Ishikawa (cell line): ENCODE results near the gene UNC5B.

ENCODE experiments used
- CEBPB ChIP-seq: IDR thresholded peaks from 2 replicates; pipeline ENCODE4 v1.6.1; 2012
- CREB1 ChIP-seq: IDR thresholded peaks from 2 replicates; pipeline ENCODE4 v1.6.1; 2012; ENCODE audit warnings: low read depth
- EGR1 ChIP-seq: IDR thresholded peaks from 2 replicates; pipeline ENCODE4 v1.6.1; 2012
- EP300 ChIP-seq: IDR thresholded peaks from 2 replicates; pipeline ENCODE4 v1.6.1; 2012; ENCODE audit warnings: borderline replicate concordance
- FOXM1 ChIP-seq: IDR thresholded peaks from 2 replicates; pipeline ENCODE4 v1.6.1; 2012; ENCODE audit warnings: low read depth, borderline replicate concordance
- MAX ChIP-seq: IDR thresholded peaks from 2 replicates; pipeline ENCODE4 v1.6.1; 2012
- NFIC ChIP-seq: IDR thresholded peaks from 2 replicates; pipeline ENCODE4 v1.6.1; 2012
- RAD21 ChIP-seq: IDR thresholded peaks from 2 replicates; pipeline ENCODE4 v1.6.1; 2012; ENCODE audit warnings: low read depth
- REST ChIP-seq: IDR thresholded peaks from 2 replicates; pipeline ENCODE4 v1.6.1; 2012; ENCODE audit warnings: low read depth, mild to moderate bottlenecking
- TAF1 ChIP-seq: IDR thresholded peaks from 2 replicates; pipeline ENCODE4 v1.6.1; 2012; ENCODE audit warnings: low read depth, mild to moderate bottlenecking
- TCF12 ChIP-seq: IDR thresholded peaks from 2 replicates; pipeline ENCODE4 v1.6.1; 2012; ENCODE audit warnings: low read depth
- TEAD4 ChIP-seq: IDR thresholded peaks from 2 replicates; pipeline ENCODE4 v1.6.1; 2012
- USF1 ChIP-seq: IDR thresholded peaks from 2 replicates; pipeline ENCODE4 v1.6.1; 2012
- YY1 ChIP-seq: IDR thresholded peaks from 2 replicates; pipeline ENCODE4 v1.6.1; 2012; ENCODE audit warnings: low read depth
- ZBTB7A ChIP-seq: IDR thresholded peaks from 2 replicates; pipeline ENCODE4 v1.6.1; 2012; ENCODE audit warnings: low read depth

Gene UNC5B

GRCh38 chr10:71202314-71202713 lies 10.1 kb upstream of the UNC5B start:
- TF ChIP-seq NFIC: no peak
- no peak for TF ChIP-seq EGR1
- TF ChIP-seq USF1: no peak
- TF ChIP-seq EP300: no peak
- no peak for TF ChIP-seq RAD21
- no peak for TF ChIP-seq TEAD4
- no peak for TF ChIP-seq FOXM1
- TF ChIP-seq CEBPB: no peak
- TF ChIP-seq YY1: no peak

- TF ChIP-seq USF1: no peak
- no peak for TF ChIP-seq FOXM1
- no peak for TF ChIP-seq NFIC
- no peak for TF ChIP-seq YY1
- TF ChIP-seq ZBTB7A: no peak
- TF ChIP-seq REST: no peak
- no peak for TF ChIP-seq TCF12
- TF ChIP-seq MAX: no peak
- TF ChIP-seq TEAD4: no peak
- no peak for TF ChIP-seq CEBPB
- no peak for TF ChIP-seq EP300
- no peak for TF ChIP-seq CREB1
- no peak for TF ChIP-seq RAD21
- no peak for TF ChIP-seq TAF1
- no peak for TF ChIP-seq EGR1
Observed at GRCh38 chr10:71203124-71203523, 9.2 kb upstream of the UNC5B start.

- TF ChIP-seq NFIC: no peak
- TF ChIP-seq CEBPB: no peak
- TF ChIP-seq TAF1: no peak
- TF ChIP-seq USF1: no peak
- TF ChIP-seq FOXM1: no peak
- TF ChIP-seq REST: no peak
- no peak for TF ChIP-seq MAX
- no peak for TF ChIP-seq TCF12
- no peak for TF ChIP-seq YY1
- no peak for TF ChIP-seq EP300
Observed at GRCh38 chr10:71203716-71204115, 8.7 kb upstream of the UNC5B start.

- no peak for TF ChIP-seq TEAD4
- TF ChIP-seq MAX: no peak
- TF ChIP-seq FOXM1: no peak
- TF ChIP-seq RAD21: no peak
- TF ChIP-seq USF1: no peak
- TF ChIP-seq TCF12: no peak
- TF ChIP-seq NFIC: no peak
- TF ChIP-seq REST: no peak
- no peak for TF ChIP-seq TAF1
Observed at GRCh38 chr10:71204746-71205145, 7.6 kb upstream of the UNC5B start.
